HepG2 (cell line): ENCODE results near the gene IRAK2. TPM values are rescaled to one million over a fixed set of nuclear protein-coding genes. Genes with fewer than 3 reads are reported as not detected.

Experiments used
- ATF2 ChIP-seq: sonication (generic); formaldehyde crosslinking; IDR thresholded peaks from 2 replicates; pipeline ENCODE4 v1.4.0; 2020; ENCODE audit warnings: missing genetic modification reagents
- CREM ChIP-seq, 2 experiments: sonication (generic) in 1 of 2; formaldehyde crosslinking in 1 of 2; IDR thresholded peaks; 2 replicates each; pipeline versions ENCODE4 v1.4.0 to v1.6.1; 2016 to 2020; ENCODE audit warnings: antibody characterized with exemption in 1 of 2, mild to moderate bottlenecking in 1 of 2, missing genetic modification reagents in 1 of 2
- ESRRA ChIP-seq: sonication (generic); formaldehyde crosslinking; IDR thresholded peaks from 2 replicates; pipeline ENCODE4 v1.5.1; 2020; ENCODE audit warnings: mild to moderate bottlenecking, low read depth, missing genetic modification reagents
- KMT2A ChIP-seq: sonication (generic); formaldehyde crosslinking; IDR thresholded peaks from 2 replicates; pipeline ENCODE4 v1.4.0; 2020; ENCODE audit warnings: missing genetic modification reagents
- MAZ ChIP-seq, 2 experiments: sonication (generic) in 1 of 2; formaldehyde crosslinking in 1 of 2; IDR thresholded peaks; 2 replicates each; pipeline versions ENCODE4 v1.5.0 to v1.6.1; 2012 to 2020; ENCODE audit warnings: low read depth in 2 of 2, mild to moderate bottlenecking in 2 of 2, borderline replicate concordance in 1 of 2, improper control_type of control experiment in 1 of 2, low read length in 1 of 2, missing genetic modification reagents in 1 of 2, moderate library complexity in 1 of 2
- PAX8 ChIP-seq: sonication (generic); formaldehyde crosslinking; IDR thresholded peaks from 2 replicates; pipeline ENCODE4 v1.8.0; 2022; ENCODE audit warnings: mild to moderate bottlenecking, missing genetic modification reagents, borderline replicate concordance
- RFX1 ChIP-seq: fragments of 450-650 bp; IDR thresholded peaks from 2 replicates; pipeline ENCODE4 v1.6.1; 2017
- SMAD3 ChIP-seq: sonication (generic); formaldehyde crosslinking; IDR thresholded peaks from 2 replicates; pipeline ENCODE4 v1.4.0; 2020; ENCODE audit warnings: missing genetic modification reagents
- SRSF1 ChIP-seq: fragments of 200-400 bp; formaldehyde crosslinking; optimal IDR thresholded peaks from 2 replicates; pipeline ENCODE3; 2017; ENCODE audit warnings: mild to moderate bottlenecking, low read depth, low read length, moderate library complexity
- TOPORS ChIP-seq: sonication (generic); formaldehyde crosslinking; IDR thresholded peaks from 2 replicates; pipeline ENCODE4 v1.8.0; 2023; ENCODE audit warnings: mild to moderate bottlenecking, missing genetic modification reagents
- TSC22D2 ChIP-seq: sonication (generic); formaldehyde crosslinking; IDR thresholded peaks from 2 replicates; pipeline ENCODE4 v1.5.1; 2020; ENCODE audit warnings: missing genetic modification reagents, mild to moderate bottlenecking, borderline replicate concordance
- ZBTB2 ChIP-seq: sonication (generic); formaldehyde crosslinking; IDR thresholded peaks from 2 replicates; pipeline ENCODE4 v1.8.0; 2022; ENCODE audit warnings: low read depth, missing genetic modification reagents
- ZBTB49 ChIP-seq: sonication (generic); formaldehyde crosslinking; IDR thresholded peaks from 2 replicates; pipeline ENCODE4 v1.4.0; 2020; ENCODE audit warnings: missing genetic modification reagents, borderline replicate concordance
- ZFP36 ChIP-seq: fragments of 150-350 bp; IDR thresholded peaks from 2 replicates; pipeline ENCODE4 v1.6.1; 2018; ENCODE audit warnings: borderline replicate concordance, low read length, low read depth; ENCODE audit not compliant: partially characterized antibody
- ZNF292 ChIP-seq: sonication (generic); formaldehyde crosslinking; IDR thresholded peaks from 2 replicates; pipeline ENCODE4 v1.8.1; 2022; ENCODE audit warnings: mild to moderate bottlenecking, low read depth, missing genetic modification reagents, borderline replicate concordance
- ZNF614 ChIP-seq: IDR thresholded peaks from 2 replicates; pipeline ENCODE4 v1.6.1; 2018; ENCODE audit warnings: missing biosample characterization, missing genetic modification reagents, inconsistent platforms, borderline replicate concordance
- ZNF629 ChIP-seq: sonication (generic); formaldehyde crosslinking; conservative IDR thresholded peaks from 2 replicates; pipeline ENCODE4 v1.5.0; 2020; ENCODE audit warnings: missing genetic modification reagents
- polyA plus RNA-seq, 8 experiments: library from polyadenylated mRNA; depleted of rRNA in 3 of 8; stranded (reverse) in 7 of 8; unstranded in 1 of 8; fragments of >200 nt; fragmentation: Illumina TruSeq in 4 of 8; extraction: Trizol in 4 of 8; gene quantifications; 2 replicates each; pipeline versions ENCODE4 v1.2.1 to v1.2.3, GENCODE V29; 2011 to 2016; ENCODE audit warnings: low read depth in 4 of 8, missing spikeins in 1 of 8, mixed read lengths in 1 of 8; ENCODE audit not compliant: insufficient read depth in 1 of 8
- total RNA-seq, 5 experiments: library from RNA; depleted of rRNA; stranded (reverse); fragments of >200 nt; fragmentation: Illumina TruSeq; extraction: Trizol; gene quantifications; 2 replicates each; pipeline ENCODE4 v1.2.3, GENCODE V29; 2016; ENCODE audit warnings: low read depth in 1 of 5
- TF ChIP-seq, protein P1 (sequence below): sonication (generic); formaldehyde crosslinking; IDR thresholded peaks from 2 replicates; pipeline ENCODE4 v1.4.0; 2020; ENCODE audit warnings: missing genetic modification reagents

Gene IRAK2
- total and polyA plus RNA-seq, 2 of the 13 experiments (the other 11 are each of a cell fraction or from before 2014, with no cell fraction given): 13.1 to 23.3 TPM

- TF ChIP-seq ATF2 (CRISPR knock-in tag): peak; percentile 89
- no peak for TF ChIP-seq SRSF1
- TF ChIP-seq RFX1: no peak
- no peak for TF ChIP-seq PAX8 (CRISPR knock-in tag)
- TF ChIP-seq ZNF629 (CRISPR knock-in tag): peak; percentile 84
- TF ChIP-seq MAZ (IDR thresholded peaks at IDR 0.05; ENCODE audit: borderline replicate concordance, low read depth, low read length): 0 out of 2 replicates have a peak, but pooled peaks have one; percentile 25
- TF ChIP-seq MAZ (CRISPR knock-in tag; IDR thresholded peaks at IDR 0.05; ENCODE audit: low read depth): no peak
- TF ChIP-seq SMAD3 (CRISPR knock-in tag): peak; percentile 90
- TF ChIP-seq TOPORS: no peak
- peak; percentile 70; the same call in 1 of the 2 replicates for TF ChIP-seq CREM (IDR thresholded peaks at IDR 0.05)
- TF ChIP-seq CREM (CRISPR knock-in tag; IDR thresholded peaks at IDR 0.05): no peak
- TF ChIP-seq TSC22D2 (CRISPR knock-in tag): 0 out of 2 replicates have a peak, but pooled peaks have one; percentile 38
- no peak for TF ChIP-seq ZBTB2 (CRISPR knock-in tag)
- peak; percentile 85; the same call in 1 of the 2 replicates for TF ChIP-seq ZNF292
- TF ChIP-seq ESRRA (CRISPR knock-in tag): peak; percentile 99
- no peak for TF ChIP-seq KMT2A (CRISPR knock-in tag)
- no peak for TF ChIP-seq ZFP36
- TF ChIP-seq, protein P1, sequence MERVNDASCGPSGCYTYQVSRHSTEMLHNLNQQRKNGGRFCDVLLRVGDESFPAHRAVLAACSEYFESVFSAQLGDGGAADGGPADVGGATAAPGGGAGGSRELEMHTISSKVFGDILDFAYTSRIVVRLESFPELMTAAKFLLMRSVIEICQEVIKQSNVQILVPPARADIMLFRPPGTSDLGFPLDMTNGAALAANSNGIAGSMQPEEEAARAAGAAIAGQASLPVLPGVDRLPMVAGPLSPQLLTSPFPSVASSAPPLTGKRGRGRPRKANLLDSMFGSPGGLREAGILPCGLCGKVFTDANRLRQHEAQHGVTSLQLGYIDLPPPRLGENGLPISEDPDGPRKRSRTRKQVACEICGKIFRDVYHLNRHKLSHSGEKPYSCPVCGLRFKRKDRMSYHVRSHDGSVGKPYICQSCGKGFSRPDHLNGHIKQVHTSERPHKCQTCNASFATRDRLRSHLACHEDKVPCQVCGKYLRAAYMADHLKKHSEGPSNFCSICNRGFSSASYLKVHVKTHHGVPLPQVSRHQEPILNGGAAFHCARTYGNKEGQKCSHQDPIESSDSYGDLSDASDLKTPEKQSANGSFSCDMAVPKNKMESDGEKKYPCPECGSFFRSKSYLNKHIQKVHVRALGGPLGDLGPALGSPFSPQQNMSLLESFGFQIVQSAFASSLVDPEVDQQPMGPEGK: peak; percentile 85
- peak; percentile 92; the same call in 1 of the 2 replicates for TF ChIP-seq ZNF614
- TF ChIP-seq ZBTB49: no peak
Measured at GRCh38 chr3:10224794-10225665, 60.3 kb downstream of the IRAK2 start (continued).
